Astrocyte of the hippocampus (primary cell): ENCODE data around the gene HNRNPLL.
A peak's percentile ranks its signal among the peaks of the same experiment; 100 is the strongest.
"Not testable (repeated sequence)": the region's sequence is repeated elsewhere in the genome, so short reads cannot be mapped to it uniquely, and the experiment has no call there.

Experiments
- DNase-seq: peaks from one replicate; pipeline ENCODE4 v3.0.0; 2011; ENCODE audit warnings: low read depth, low spot score

HNRNPLL gene

GRCh38 chr2:38602732-38603401 is at the start of gene HNRNPLL:
Gene HNRNPLL, minus strand, starts transcription at chr2:38602928. Its CDS starts 302 bp downstream, at chr2:38602626.
- DNase-seq: peak; percentile 100

GRCh38 chr2:38650717-38651116 is 48.0 kb upstream of the HNRNPLL start:
- DNase-seq: no peak

- DNase-seq: no peak
Measured at GRCh38 chr2:38650012-38650411, 47.3 kb upstream of the HNRNPLL start.

GRCh38 chr2:38649176-38649728 is 46.5 kb upstream of the HNRNPLL start:
- DNase-seq: no peak

GRCh38 chr2:38648107-38648761 is 45.5 kb upstream of the HNRNPLL start:
- DNase-seq: no peak

GRCh38 chr2:38643683-38644511 is 41.2 kb upstream of the HNRNPLL start:
- DNase-seq: not testable (repeated sequence)

- DNase-seq: no peak
Measured at GRCh38 chr2:38643021-38643671, 40.4 kb upstream of the HNRNPLL start.

- DNase-seq: not testable (repeated sequence)
Measured at GRCh38 chr2:38642373-38643017, 39.8 kb upstream of the HNRNPLL start.

GRCh38 chr2:38636069-38636468 is 33.3 kb upstream of the HNRNPLL start:
- no peak for DNase-seq

GRCh38 chr2:38635139-38635538 is 32.4 kb upstream of the HNRNPLL start:
- no peak for DNase-seq

- DNase-seq: no peak
Measured at GRCh38 chr2:38634684-38635083, 32.0 kb upstream of the HNRNPLL start.

GRCh38 chr2:38633895-38634294 is 31.2 kb upstream of the HNRNPLL start:
- no peak for DNase-seq

- DNase-seq: no peak
Measured at GRCh38 chr2:38632980-38633379, 30.3 kb upstream of the HNRNPLL start.

GRCh38 chr2:38631976-38632375 is 29.2 kb upstream of the HNRNPLL start:
- DNase-seq: no peak

GRCh38 chr2:38629684-38630083 is 27.0 kb upstream of the HNRNPLL start:
- no peak for DNase-seq

- DNase-seq: no peak
Measured at GRCh38 chr2:38627391-38627790, 24.7 kb upstream of the HNRNPLL start.

GRCh38 chr2:38626326-38627035 is 23.8 kb upstream of the HNRNPLL start:
- DNase-seq: no peak

- DNase-seq: no peak
Measured at GRCh38 chr2:38622210-38622609, 19.5 kb upstream of the HNRNPLL start.

- no peak for DNase-seq
Measured at GRCh38 chr2:38621018-38621417, 18.3 kb upstream of the HNRNPLL start.

GRCh38 chr2:38620282-38620977 is 17.7 kb upstream of the HNRNPLL start:
- peak; percentile 58 for DNase-seq
